HCT116 (cell line): ENCODE results near the gene MRPS12. TPM values are rescaled to one million over a fixed set of nuclear protein-coding genes. Genes with fewer than 3 reads are reported as not detected.

Source experiments
- ATAC-seq: fragments of 200-7000 bp; cut with Tn5 transposase; 2 replicates; pipeline ENCODE4 v1.9.1; 2020; ENCODE audit warnings: mild to moderate bottlenecking, moderate library complexity
- BruUV-seq: library from RNA; stranded (reverse); fragments of 400-500 nt; replicated peaks from 2 replicates; lab custom pipeline; 2021; lab: Mats Ljungman, UMichigan
- CTCF ChIA-PET: fragments of 300-600 bp; sonication (Branson Sonifier 250); formaldehyde crosslinking; loops from one replicate; lab custom pipeline; 2021; ENCODE audit warnings: antibody characterized with exemption; lab: Charles Lee
- POLR2A ChIA-PET: fragments of 300-600, 350-600 bp; sonication (Branson Sonifier 250); formaldehyde crosslinking; loops from one replicate; lab custom pipeline; 2021; ENCODE audit warnings: antibody characterized with exemption; lab: Charles Lee
- RAD21 ChIA-PET, 2 experiments: fragments of 300-600 bp; sonication (Branson Sonifier 250); formaldehyde crosslinking; loops; one replicate each; lab custom pipeline; 2023; ENCODE audit warnings: low total read pairs in 2 of 2; ENCODE audit not compliant: uncharacterized antibody in 2 of 2, unreplicated experiment in 2 of 2, low non-redundant PET in 1 of 2; lab: Charles Lee
- DNase-seq: peaks from one replicate; pipeline ENCODE4 v3.0.0-alpha.2; 2010; ENCODE audit warnings: low read depth, low spot score
- H2AFZ ChIP-seq: fragments of 200-600 bp; shearing (Covaris generic), sonication (generic); 2 replicates; pipeline ENCODE4 v1.6.1; 2017; ENCODE audit warnings: low read depth, mixed run types, mixed read lengths, antibody characterized with exemption, low read length; ENCODE audit not compliant: poor library complexity, severe bottlenecking
- H3K27ac ChIP-seq: 2 replicates; pipeline ENCODE4 v1.5.1; 2012; ENCODE audit warnings: low read depth, low read length
- H3K27me3 ChIP-seq: fragments of 200-600 bp; sonication (generic); 2 replicates; pipeline ENCODE4 v1.6.1; 2016; ENCODE audit warnings: mixed run types, low read length, mixed read lengths; ENCODE audit not compliant: insufficient read depth
- H3K36me3 ChIP-seq, 2 experiments: fragments of 200-500 bp in 1 of 2; fragments of 200-600 bp in 1 of 2; sonication (Bioruptor generic) in 1 of 2; sonication (generic) in 1 of 2; 2 replicates each; pipeline versions ENCODE4 v1.5.1 to v1.6.1; 2014 to 2016; ENCODE audit warnings: low read length in 2 of 2, inconsistent platforms in 1 of 2, mixed read lengths in 1 of 2, mixed run types in 1 of 2; ENCODE audit not compliant: insufficient read depth in 2 of 2, control insufficient read depth in 1 of 2
- H3K4me1 ChIP-seq, 2 experiments: fragments of 200-600 bp in 1 of 2; sonication (generic) in 1 of 2; 2 replicates each; pipeline versions ENCODE4 v1.5.1 to v1.6.1; 2012 to 2017; ENCODE audit warnings: low read length in 2 of 2, inconsistent platforms in 1 of 2, mild to moderate bottlenecking in 1 of 2, mixed read lengths in 1 of 2, mixed run types in 1 of 2, moderate library complexity in 1 of 2; ENCODE audit not compliant: insufficient read depth in 2 of 2, control insufficient read depth in 1 of 2
- H3K4me2 ChIP-seq: fragments of 200-600 bp; sonication (generic); 2 replicates; pipeline ENCODE4 v1.6.1; 2017; ENCODE audit warnings: mixed run types, low read length, mixed read lengths
- H3K4me3 ChIP-seq, 2 experiments: fragments of 200-600 bp in 1 of 2; sonication (generic) in 1 of 2; replicated peaks in 1 of 2; 2 replicates each; pipeline ENCODE4 v1.5.1; 2011 to 2016; ENCODE audit warnings: low read length in 2 of 2, control low read depth in 1 of 2, low read depth in 1 of 2, mild to moderate bottlenecking in 1 of 2, mixed read lengths in 1 of 2, mixed run types in 1 of 2
- H3K79me2 ChIP-seq: fragments of 200-600 bp; sonication (generic); 2 replicates; pipeline ENCODE4 v1.6.1; 2017; ENCODE audit warnings: mild to moderate bottlenecking, mixed run types, low read length, moderate library complexity, mixed read lengths; ENCODE audit not compliant: insufficient read depth
- H3K9ac ChIP-seq: fragments of 200-600 bp; sonication (generic); 2 replicates; pipeline ENCODE4 v1.6.1; 2016; ENCODE audit warnings: low read length, mixed read lengths
- H3K9me2 ChIP-seq: fragments of 200-600 bp; sonication (generic), shearing (Covaris generic); 2 replicates; pipeline ENCODE4 v1.6.1; 2017; ENCODE audit warnings: mixed run types, mild to moderate bottlenecking, moderate library complexity; ENCODE audit not compliant: insufficient read depth
- H3K9me3 ChIP-seq, 2 experiments: fragments of 200-500 bp in 1 of 2; fragments of 200-600 bp in 1 of 2; sonication (Bioruptor generic) in 1 of 2; sonication (generic) in 1 of 2; 2 replicates each; pipeline ENCODE4 v1.6.1; 2014 to 2017; ENCODE audit warnings: low read length in 2 of 2, mixed read lengths in 2 of 2, inconsistent platforms in 1 of 2, low read depth in 1 of 2, mild to moderate bottlenecking in 1 of 2, mixed run types in 1 of 2, moderate library complexity in 1 of 2; ENCODE audit not compliant: control insufficient read depth in 1 of 2, insufficient read depth in 1 of 2
- H4K20me1 ChIP-seq: fragments of 200-600 bp; sonication (generic), shearing (Covaris generic); 2 replicates; pipeline ENCODE4 v1.6.1; 2017; ENCODE audit warnings: mixed run types, mild to moderate bottlenecking, moderate library complexity; ENCODE audit not compliant: insufficient read depth
- CEBPB ChIP-seq: IDR thresholded peaks from 2 replicates; pipeline ENCODE4 v1.6.1; 2012; ENCODE audit warnings: low read depth
- CTCF ChIP-seq, 3 experiments: fragments of 200-600 bp in 1 of 3; sonication (generic) in 1 of 3; IDR thresholded peaks in 2 of 3; conservative IDR thresholded peaks in 1 of 3; 2 replicates each; pipeline ENCODE4 v1.5.1; 2012 to 2017; ENCODE audit warnings: low read depth in 2 of 3, low read length in 2 of 3, antibody characterized with exemption in 1 of 3, borderline replicate concordance in 1 of 3, control low read depth in 1 of 3, mild to moderate bottlenecking in 1 of 3, mixed read lengths in 1 of 3, mixed run types in 1 of 3, moderate library complexity in 1 of 3; ENCODE audit not compliant: insufficient read depth in 1 of 3
- EGR1 ChIP-seq: IDR thresholded peaks from 2 replicates; pipeline ENCODE4 v1.6.1; 2012; ENCODE audit warnings: low read depth
- ELF1 ChIP-seq: IDR thresholded peaks from 2 replicates; pipeline ENCODE4 v1.6.1; 2012; ENCODE audit warnings: low read depth, borderline replicate concordance
- EZH2phosphoT487 ChIP-seq: fragments of 200-600 bp; IDR thresholded peaks from 2 replicates; pipeline ENCODE4 v1.6.1; 2018; ENCODE audit warnings: antibody characterized with exemption, borderline replicate concordance
- FOSL1 ChIP-seq: IDR thresholded peaks from 2 replicates; pipeline ENCODE4 v1.6.1; 2012; ENCODE audit warnings: low read depth
- MAX ChIP-seq: IDR thresholded peaks from 2 replicates; pipeline ENCODE4 v1.6.1; 2012
- POLR2A ChIP-seq: IDR thresholded peaks from 2 replicates; pipeline ENCODE4 v1.7.0; 2011; ENCODE audit warnings: borderline replicate concordance; ENCODE audit not compliant: insufficient read depth, insufficient read length; ENCODE audit errors: extremely low read depth
- POLR2AphosphoS5 ChIP-seq: IDR thresholded peaks from 2 replicates; pipeline ENCODE4 v1.6.1; 2011; ENCODE audit warnings: mild to moderate bottlenecking, low read depth, low read length, moderate library complexity
- REST ChIP-seq: IDR thresholded peaks from 2 replicates; pipeline ENCODE4 v1.6.1; 2012; ENCODE audit warnings: low read depth
- SIN3A ChIP-seq: IDR thresholded peaks from 2 replicates; pipeline ENCODE4 v1.6.1; 2012; ENCODE audit warnings: low read depth
- SP1 ChIP-seq: IDR thresholded peaks from 2 replicates; pipeline ENCODE4 v1.6.1; 2012; ENCODE audit warnings: low read depth
- SRF ChIP-seq: IDR thresholded peaks from 2 replicates; pipeline ENCODE4 v1.6.1; 2012; ENCODE audit warnings: low read depth
- TCF7L2 ChIP-seq: IDR thresholded peaks from 2 replicates; pipeline ENCODE4 v1.7.0; 2011; ENCODE audit warnings: borderline replicate concordance, inconsistent platforms; ENCODE audit not compliant: insufficient read depth, insufficient read length; ENCODE audit errors: extremely low read depth
- YY1 ChIP-seq: IDR thresholded peaks from 2 replicates; pipeline ENCODE4 v1.6.1; 2011; ENCODE audit warnings: low read length, low read depth, moderate library complexity, mild to moderate bottlenecking; ENCODE audit not compliant: insufficient replicate concordance; ENCODE audit errors: extremely low read depth
- ZBTB33 ChIP-seq: IDR thresholded peaks from 2 replicates; pipeline ENCODE4 v1.6.1; 2011; ENCODE audit warnings: mild to moderate bottlenecking, low read length, moderate library complexity; ENCODE audit not compliant: insufficient replicate concordance; ENCODE audit errors: extremely low read depth
- ZFX ChIP-seq: fragments of 450-650 bp; IDR thresholded peaks from 2 replicates; pipeline ENCODE4 v1.6.1; 2017
- ZNF274 ChIP-seq: fragments of 200-500 bp; sonication (Bioruptor generic); IDR thresholded peaks from 2 replicates; pipeline ENCODE4 v1.6.1; 2014; ENCODE audit warnings: mild to moderate bottlenecking, low read depth, low read length, inconsistent platforms
- intact Hi-C: fragments of 100-400 bp; cut with micrococcal nuclease; formaldehyde crosslinking; loops from 2 replicates; pipeline ENCODE4 v1.10.0; 2022
- total RNA-seq: library from RNA; stranded (reverse); gene quantifications from one replicate; pipeline ENCODE4 v1.2.1, GENCODE V29; 2021; ENCODE audit not compliant: unreplicated experiment

MRPS12 gene
- total RNA-seq, 1 experiment from 2014 or later: 97.7 TPM

GRCh38 chr19:38899447-38900201, 31.1 kb upstream of the MRPS12 start, which contains the start of the genes NFKBIB and SIRT2:
Gene NFKBIB (plus strand): TSS chr19:38899969. CDS start chr19:38900033, 64 bp downstream.
Gene SIRT2 (minus strand): TSS chr19:38899618. CDS start chr19:38899521, 97 bp downstream.
- Histone ChIP-seq H4K20me1 (no peaks in the 10 kb centered on the region), H2AFZ (no peak within 1 kb of the TSS), H3K79me2 (peaks cover 20% of the 10 kb centered on the region), H3K27ac (peak within 1 kb of the TSS; percentile 59), H3K9me3 (peaks cover 0 to 5% of the 10 kb centered on the region in 2 experiments; a peak in 1 of 4 replicates), H3K36me3 (no peaks in the 10 kb centered on the region; a peak in 1 of 4 replicates), H3K4me2 (peak within 1 kb of the TSS; percentile 79), H3K9ac (peak within 1 kb of the TSS; percentile 74), H3K4me1 (peaks cover 0 to 18% of the 10 kb centered on the region in 2 experiments; a peak in 2 of 4 replicates), H3K27me3 (no peaks in the 10 kb centered on the region), H3K4me3 (peak within 1 kb of the TSS; percentile 68 to 85), H3K9me2 (no peaks in the 10 kb centered on the region)
- ATAC-seq (peak; percentile 94), DNase-seq (peak; percentile 100)
- intact Hi-C loops: loop anchor here (1.0 kb wide), 1 partner anchor 49 kb away; no protein-coding TSS in a partner anchor
- CTCF ChIA-PET: interaction anchor here (0.8 to 1.5 kb wide), 6 partner anchors 12 to 497 kb away, joined by 3 to 12 read pairs (median 4); partner anchors contain the start of genes FAM98C, MRPS12 and SARS2
- RAD21 ChIA-PET: no interaction called here
- no TSS peak for BruUV-seq
- POLR2A ChIA-PET: interaction anchor here (1.2 to 1.7 kb wide), 4 partner anchors 12 to 31 kb away, joined by 3 to 7 read pairs (median 4); partner anchors contain the start of genes MRPS12, RINL and SARS2
- peak; percentile 99 for TF ChIP-seq SP1
- no peak for TF ChIP-seq EZH2phosphoT487
- TF ChIP-seq CEBPB: no peak
- TF ChIP-seq POLR2A: peak; percentile 43
- TF ChIP-seq TCF7L2: peak; percentile 10
- peak; percentile 66 for TF ChIP-seq MAX
- TF ChIP-seq POLR2AphosphoS5: peak; percentile 60
- TF ChIP-seq EGR1: peak; percentile 63; the same call in 1 of the 2 replicates
- TF ChIP-seq ELF1: peak; percentile 92
- TF ChIP-seq ZBTB33: no peak
- no peak for TF ChIP-seq FOSL1
- TF ChIP-seq CTCF (IDR thresholded peaks at IDR 0.05 in 2 of 3, conservative IDR thresholded peaks at IDR 0.05 in 1 of 3; ENCODE audit: borderline replicate concordance in 1 of 3, insufficient read depth in 1 of 3, low read depth in 2 of 3, low read length in 2 of 3): no peak
- TF ChIP-seq SIN3A: peak; percentile 80
- 0 out of 2 replicates have a peak, but pooled peaks have one; percentile 5 for TF ChIP-seq ZFX
- no peak for TF ChIP-seq ZNF274
- TF ChIP-seq REST: no peak
- TF ChIP-seq YY1: peak; percentile 99
- TF ChIP-seq SRF: peak; percentile 95
